ENCODE measurements around the gene RFX6. TPM values are rescaled to one million over a fixed set of nuclear protein-coding genes. Genes with fewer than 3 reads are reported as not detected.

RFX6 gene
- total RNA-seq, 2 donors from 2014 or later = not detected

DNA sequence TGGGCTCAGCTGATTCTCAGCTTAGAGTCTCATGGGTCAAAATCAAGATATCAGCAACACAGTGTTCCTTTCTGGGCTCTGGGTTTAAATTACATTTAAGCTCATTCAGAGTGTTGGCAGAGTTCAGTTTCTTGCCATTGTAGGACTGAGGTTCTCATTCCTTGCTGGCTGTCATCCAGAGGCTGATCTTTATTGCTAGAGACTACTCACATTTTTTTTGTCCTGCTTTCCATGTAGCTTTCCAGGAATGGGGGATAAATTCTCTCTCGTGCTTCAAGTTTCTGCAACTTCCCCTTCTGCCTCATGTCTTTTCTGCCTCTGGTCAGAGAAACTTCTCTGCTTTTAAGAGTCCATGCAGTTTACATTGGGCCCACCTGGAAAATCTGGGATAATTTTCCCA, 86.9 kb downstream of the RFX6 start:
- H3K4me3 ChIP-seq = no peak overlapping the region
- H3K9me3 ChIP-seq = no peaks in the 10 kb centered on the region
- no peak overlapping the region for H3K27ac ChIP-seq
- DNase-seq (ENCODE audit: low spot score) = no peak
- no peaks in the 10 kb centered on the region for H3K36me3 ChIP-seq
- no peaks in the 10 kb centered on the region for H3K27me3 ChIP-seq (replicated peaks; ENCODE audit: insufficient read depth)
- ATAC-seq (ENCODE audit: insufficient number of reproducible peaks, low FRiP score, low read depth) = no peak
- TF ChIP-seq, protein P1, sequence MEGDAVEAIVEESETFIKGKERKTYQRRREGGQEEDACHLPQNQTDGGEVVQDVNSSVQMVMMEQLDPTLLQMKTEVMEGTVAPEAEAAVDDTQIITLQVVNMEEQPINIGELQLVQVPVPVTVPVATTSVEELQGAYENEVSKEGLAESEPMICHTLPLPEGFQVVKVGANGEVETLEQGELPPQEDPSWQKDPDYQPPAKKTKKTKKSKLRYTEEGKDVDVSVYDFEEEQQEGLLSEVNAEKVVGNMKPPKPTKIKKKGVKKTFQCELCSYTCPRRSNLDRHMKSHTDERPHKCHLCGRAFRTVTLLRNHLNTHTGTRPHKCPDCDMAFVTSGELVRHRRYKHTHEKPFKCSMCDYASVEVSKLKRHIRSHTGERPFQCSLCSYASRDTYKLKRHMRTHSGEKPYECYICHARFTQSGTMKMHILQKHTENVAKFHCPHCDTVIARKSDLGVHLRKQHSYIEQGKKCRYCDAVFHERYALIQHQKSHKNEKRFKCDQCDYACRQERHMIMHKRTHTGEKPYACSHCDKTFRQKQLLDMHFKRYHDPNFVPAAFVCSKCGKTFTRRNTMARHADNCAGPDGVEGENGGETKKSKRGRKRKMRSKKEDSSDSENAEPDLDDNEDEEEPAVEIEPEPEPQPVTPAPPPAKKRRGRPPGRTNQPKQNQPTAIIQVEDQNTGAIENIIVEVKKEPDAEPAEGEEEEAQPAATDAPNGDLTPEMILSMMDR (IDR thresholded peaks at IDR 0.05) = no peak
- H3K4me1 ChIP-seq (ENCODE audit: control insufficient read depth in 1 of 2, low read depth in 2 of 2) = no peaks in the 10 kb centered on the region

DNA sequence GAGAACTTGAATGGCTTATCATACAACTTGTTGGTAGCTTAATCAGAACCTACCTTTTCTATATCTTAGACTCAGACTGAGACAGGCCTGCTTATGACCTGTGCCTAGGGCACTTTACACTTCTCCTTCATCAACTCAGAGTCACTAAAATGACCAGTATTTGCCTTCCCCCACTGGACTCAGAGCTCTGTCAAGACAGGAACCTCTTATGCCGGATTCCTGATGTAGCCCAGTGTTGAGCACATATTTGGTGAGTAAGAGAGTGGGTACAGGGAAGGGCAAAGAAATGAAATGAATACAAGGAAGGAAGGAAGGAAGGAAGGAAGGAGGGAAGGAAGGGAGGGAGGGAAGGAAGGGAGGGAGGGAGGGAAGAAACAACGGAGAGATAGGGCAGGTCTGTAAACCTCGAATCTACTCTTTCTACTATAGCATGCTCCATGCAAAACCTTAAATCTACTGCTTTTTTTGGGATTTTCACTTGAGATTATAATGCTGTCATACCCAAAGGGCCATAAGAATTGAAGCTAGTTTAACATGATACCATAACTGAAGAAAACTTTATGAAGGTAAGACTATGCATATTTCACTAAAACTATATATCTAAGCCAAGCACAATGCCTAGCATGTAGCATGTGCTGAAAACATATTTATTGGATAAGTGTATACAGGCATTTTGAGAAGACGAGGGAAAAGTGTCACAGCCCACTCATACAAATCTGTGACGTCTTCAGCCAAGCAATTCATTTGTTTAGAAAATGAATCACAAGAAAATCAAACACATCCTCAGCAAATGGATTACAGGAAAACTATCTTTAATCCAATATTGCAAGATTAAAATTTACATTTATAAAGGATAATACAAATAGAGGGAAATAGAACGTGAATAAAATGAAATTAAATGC, 89.9 kb downstream of the RFX6 start:
- no peak overlapping the region for H3K27ac ChIP-seq
- no peak for ATAC-seq (ENCODE audit: insufficient number of reproducible peaks, low FRiP score, low read depth)
- H3K36me3 ChIP-seq = no peaks in the 10 kb centered on the region
- no peak overlapping the region for H3K4me3 ChIP-seq
- TF ChIP-seq, protein P1 (IDR thresholded peaks at IDR 0.05) = no peak
- DNase-seq (ENCODE audit: low spot score) = no peak
- no peaks in the 10 kb centered on the region for H3K27me3 ChIP-seq (replicated peaks; ENCODE audit: insufficient read depth)
- H3K9me3 ChIP-seq = no peaks in the 10 kb centered on the region
- no peaks in the 10 kb centered on the region for H3K4me1 ChIP-seq (ENCODE audit: control insufficient read depth in 1 of 2, low read depth in 2 of 2)

DNA sequence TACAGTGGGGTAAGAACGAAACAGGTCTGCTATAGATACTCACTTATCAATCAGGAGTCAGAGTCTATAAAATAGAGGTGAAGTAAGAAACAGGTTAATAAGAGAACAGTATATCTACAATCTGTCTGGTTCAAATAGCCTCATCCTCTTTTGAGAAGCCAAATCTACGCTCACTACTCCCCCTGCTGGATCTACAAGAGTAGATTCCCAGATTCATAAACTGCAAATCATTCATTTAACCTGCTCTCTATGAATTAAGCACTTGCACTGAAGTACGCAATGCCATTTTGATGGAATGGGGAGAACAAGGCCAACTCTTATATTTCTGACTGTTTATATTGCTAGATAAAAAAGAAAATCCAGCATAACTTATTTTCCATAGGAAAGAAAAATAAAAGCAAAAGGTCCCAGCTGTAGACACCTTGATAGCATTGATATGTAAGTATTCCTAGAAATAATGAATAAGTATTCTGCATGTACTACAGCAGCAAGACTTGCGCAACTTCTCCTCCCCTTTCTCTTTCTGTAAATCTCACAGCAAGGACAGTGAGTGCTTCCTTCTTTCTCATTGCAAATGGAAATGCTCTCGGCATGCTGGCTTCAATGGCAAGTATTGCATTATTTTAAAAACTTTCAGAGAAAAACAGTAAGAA, 92.3 kb downstream of the RFX6 start:
- Histone ChIP-seq H3K4me3 (no peak overlapping the region), H3K27ac (no peak overlapping the region), H3K27me3 (replicated peaks; ENCODE audit: insufficient read depth) (no peaks in the 10 kb centered on the region), H3K36me3 (no peaks in the 10 kb centered on the region), H3K9me3 (no peaks in the 10 kb centered on the region), H3K4me1 (ENCODE audit: control insufficient read depth in 1 of 2, low read depth in 2 of 2) (no peaks in the 10 kb centered on the region)
- TF ChIP-seq, protein P1 (IDR thresholded peaks at IDR 0.05) = peak; percentile 33
- ATAC-seq (ENCODE audit: insufficient number of reproducible peaks, low FRiP score, low read depth) = peak; percentile 84
- no peak for DNase-seq (ENCODE audit: low spot score)

DNA sequence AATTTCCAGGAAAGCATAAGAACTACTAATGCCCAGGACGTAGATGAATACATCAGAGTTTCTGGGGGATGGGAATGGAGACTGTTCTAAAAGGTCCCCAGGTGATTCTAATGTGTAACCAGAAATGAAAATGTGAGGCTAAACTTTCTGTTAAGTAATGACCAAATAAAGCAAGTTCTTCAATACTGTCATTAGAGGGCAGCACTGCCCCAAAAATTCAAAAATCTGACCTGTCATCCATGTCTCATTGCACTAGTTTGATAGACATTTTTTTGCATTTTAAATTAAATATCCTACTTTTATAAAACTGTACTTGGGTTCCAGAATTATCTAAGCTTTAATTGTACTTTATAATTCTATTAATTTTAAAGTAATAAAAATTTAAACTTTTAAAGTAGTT, 94.9 kb downstream of the RFX6 start:
- no peaks in the 10 kb centered on the region for H3K9me3 ChIP-seq
- no peaks in the 10 kb centered on the region for H3K4me1 ChIP-seq (ENCODE audit: control insufficient read depth in 1 of 2, low read depth in 2 of 2)
- DNase-seq (ENCODE audit: low spot score) (no peak), ATAC-seq (ENCODE audit: insufficient number of reproducible peaks, low FRiP score, low read depth) (no peak)
- no peaks in the 10 kb centered on the region for H3K36me3 ChIP-seq
- no peaks in the 10 kb centered on the region for H3K27me3 ChIP-seq (replicated peaks; ENCODE audit: insufficient read depth)
- no peak overlapping the region for H3K4me3 ChIP-seq
- H3K27ac ChIP-seq = no peak overlapping the region
- TF ChIP-seq, protein P1 (IDR thresholded peaks at IDR 0.05) = peak; percentile 32

DNA sequence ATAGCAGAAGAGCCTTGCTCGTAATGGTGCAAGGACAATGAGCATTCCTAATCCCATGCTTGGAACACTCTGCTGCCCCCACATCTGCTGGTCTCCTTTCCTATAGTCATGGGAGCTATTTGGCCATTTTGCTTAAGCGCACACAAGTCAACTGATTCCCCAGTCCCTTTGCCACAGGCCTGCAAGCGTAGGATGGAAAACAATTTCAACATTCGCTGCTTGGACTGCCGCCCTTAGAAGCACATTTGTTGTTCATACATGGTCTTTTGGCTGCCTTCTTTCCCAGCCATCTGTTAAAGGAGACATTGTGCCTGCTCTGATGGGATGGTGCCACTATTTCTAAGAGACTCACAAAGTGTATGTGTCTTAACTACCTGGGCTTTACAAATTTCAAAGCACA, 96.9 kb downstream of the RFX6 start:
- no peak for DNase-seq (ENCODE audit: low spot score)
- no peak overlapping the region for H3K4me3 ChIP-seq
- H3K27me3 ChIP-seq (replicated peaks; ENCODE audit: insufficient read depth) = no peaks in the 10 kb centered on the region
- H3K4me1 ChIP-seq (ENCODE audit: control insufficient read depth in 1 of 2, low read depth in 2 of 2) = no peaks in the 10 kb centered on the region
- H3K27ac ChIP-seq = no peak overlapping the region
- TF ChIP-seq, protein P1 (IDR thresholded peaks at IDR 0.05) = no peak
- no peaks in the 10 kb centered on the region for H3K36me3 ChIP-seq
- ATAC-seq (ENCODE audit: insufficient number of reproducible peaks, low FRiP score, low read depth) = no peak
- no peaks in the 10 kb centered on the region for H3K9me3 ChIP-seq

All from thoracic aorta (tissue), 2 donors.